ENCODE measurements around the gene RND3. TPM values are rescaled to one million over a fixed set of nuclear protein-coding genes. Genes with fewer than 3 reads are reported as not detected.

The RND3 gene
- total RNA-seq, 1 donor from 2014 or later = 42.5 TPM

DNA sequence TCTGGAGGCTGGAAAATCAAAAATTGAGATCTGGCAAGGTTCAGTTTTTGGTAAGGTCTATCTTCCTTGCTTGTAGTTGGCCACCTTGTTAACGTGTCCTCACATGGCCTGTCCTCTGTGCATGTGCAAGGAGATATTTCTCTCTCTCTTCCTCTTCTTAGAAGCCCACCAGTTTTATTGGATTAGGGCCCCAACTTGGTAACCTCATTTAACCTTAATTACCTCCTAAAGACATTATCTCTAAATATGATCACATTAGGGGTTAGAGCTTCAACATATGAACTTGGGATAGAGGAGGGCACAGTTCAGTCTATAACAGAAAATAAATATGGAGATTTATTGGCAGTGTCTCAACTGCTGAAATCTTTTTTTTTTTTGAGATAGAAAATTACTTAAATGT is 19.6 kb upstream of the RND3 start:
- Mint-ChIP-seq H3K9me3 (ENCODE audit: low read depth) (peaks cover 5% of the 10 kb centered on the region), H3K27me3 (no peaks in the 10 kb centered on the region), H3K36me3 (ENCODE audit: insufficient read depth) (no peaks in the 10 kb centered on the region), H3K27ac (no peak overlapping the region), H3K4me3 (ENCODE audit: low read depth) (no peak overlapping the region), H3K4me1 (ENCODE audit: low read depth) (peaks cover 7% of the 10 kb centered on the region)
- TF ChIP-seq, protein P1, sequence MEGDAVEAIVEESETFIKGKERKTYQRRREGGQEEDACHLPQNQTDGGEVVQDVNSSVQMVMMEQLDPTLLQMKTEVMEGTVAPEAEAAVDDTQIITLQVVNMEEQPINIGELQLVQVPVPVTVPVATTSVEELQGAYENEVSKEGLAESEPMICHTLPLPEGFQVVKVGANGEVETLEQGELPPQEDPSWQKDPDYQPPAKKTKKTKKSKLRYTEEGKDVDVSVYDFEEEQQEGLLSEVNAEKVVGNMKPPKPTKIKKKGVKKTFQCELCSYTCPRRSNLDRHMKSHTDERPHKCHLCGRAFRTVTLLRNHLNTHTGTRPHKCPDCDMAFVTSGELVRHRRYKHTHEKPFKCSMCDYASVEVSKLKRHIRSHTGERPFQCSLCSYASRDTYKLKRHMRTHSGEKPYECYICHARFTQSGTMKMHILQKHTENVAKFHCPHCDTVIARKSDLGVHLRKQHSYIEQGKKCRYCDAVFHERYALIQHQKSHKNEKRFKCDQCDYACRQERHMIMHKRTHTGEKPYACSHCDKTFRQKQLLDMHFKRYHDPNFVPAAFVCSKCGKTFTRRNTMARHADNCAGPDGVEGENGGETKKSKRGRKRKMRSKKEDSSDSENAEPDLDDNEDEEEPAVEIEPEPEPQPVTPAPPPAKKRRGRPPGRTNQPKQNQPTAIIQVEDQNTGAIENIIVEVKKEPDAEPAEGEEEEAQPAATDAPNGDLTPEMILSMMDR (IDR thresholded peaks at IDR 0.05; ENCODE audit: unreplicated experiment) = no peak
- DNase-seq (ENCODE audit: low spot score, unreplicated experiment) = no peak

DNA sequence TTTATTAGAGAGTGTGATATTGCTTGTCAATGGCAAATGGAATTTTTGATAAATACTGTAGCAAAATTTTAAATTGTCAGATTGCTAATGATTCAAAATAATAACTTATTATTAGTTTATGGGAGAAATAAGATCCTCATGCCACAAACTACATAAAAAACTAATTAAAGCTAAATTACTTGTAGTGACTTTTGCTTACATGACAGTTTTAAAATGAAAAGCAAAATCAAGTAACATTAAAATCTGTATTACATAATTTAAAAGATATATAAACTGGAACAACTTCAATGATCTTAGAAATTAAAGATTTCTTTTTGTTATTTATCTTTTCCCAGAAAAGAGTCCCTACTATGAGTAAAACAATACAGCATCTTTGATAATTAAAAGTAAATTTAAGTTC is 17.7 kb upstream of the RND3 start:
- Mint-ChIP-seq H3K9me3 (ENCODE audit: low read depth) (peaks cover 5% of the 10 kb centered on the region), H3K27ac (no peak overlapping the region), H3K27me3 (no peaks in the 10 kb centered on the region), H3K4me1 (ENCODE audit: low read depth) (peaks cover 7% of the 10 kb centered on the region), H3K36me3 (ENCODE audit: insufficient read depth) (no peaks in the 10 kb centered on the region), H3K4me3 (ENCODE audit: low read depth) (no peak overlapping the region)
- DNase-seq (ENCODE audit: low spot score, unreplicated experiment) = no peak
- TF ChIP-seq, protein P1 (IDR thresholded peaks at IDR 0.05; ENCODE audit: unreplicated experiment) = no peak

DNA sequence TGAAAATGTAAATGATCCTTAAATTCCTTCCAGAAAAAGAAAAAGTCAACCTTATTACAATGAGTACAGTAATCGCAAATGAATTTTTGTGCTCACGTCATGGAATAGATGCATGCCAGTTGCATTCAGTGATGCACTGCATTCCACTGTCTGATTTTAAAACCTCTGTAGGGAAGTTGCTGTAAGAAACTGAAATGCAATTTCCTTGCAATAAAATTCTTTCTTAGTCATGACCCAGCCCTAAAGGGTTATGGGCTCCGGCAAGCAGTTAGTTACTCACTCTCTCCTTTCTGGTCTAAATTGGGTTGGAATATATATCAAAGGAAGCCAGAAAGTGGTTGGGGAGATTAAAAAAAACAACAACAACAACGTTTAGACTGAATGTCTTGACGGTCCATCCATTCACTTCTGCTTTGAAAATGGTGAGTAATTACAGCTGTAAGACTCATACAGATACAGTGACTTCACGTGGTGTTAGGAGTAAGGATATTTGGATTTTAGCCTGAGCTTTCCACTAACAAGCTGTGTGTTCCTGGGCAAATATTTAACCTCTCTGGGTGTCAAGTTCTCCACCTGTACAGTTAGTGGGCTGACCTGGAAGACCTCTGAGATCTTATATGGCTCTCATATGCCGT is 8.6 kb upstream of the RND3 start:
- no peaks in the 10 kb centered on the region for H3K4me1 Mint-ChIP-seq (ENCODE audit: low read depth)
- no peak overlapping the region for H3K27ac Mint-ChIP-seq
- no peak overlapping the region for H3K4me3 Mint-ChIP-seq (ENCODE audit: low read depth)
- peaks cover 11% of the 10 kb centered on the region for H3K9me3 Mint-ChIP-seq (ENCODE audit: low read depth)
- no peaks in the 10 kb centered on the region for H3K36me3 Mint-ChIP-seq (ENCODE audit: insufficient read depth)
- TF ChIP-seq, protein P1 (IDR thresholded peaks at IDR 0.05; ENCODE audit: unreplicated experiment) = no peak
- DNase-seq (ENCODE audit: low spot score, unreplicated experiment) = no peak
- no peaks in the 10 kb centered on the region for H3K27me3 Mint-ChIP-seq

DNA sequence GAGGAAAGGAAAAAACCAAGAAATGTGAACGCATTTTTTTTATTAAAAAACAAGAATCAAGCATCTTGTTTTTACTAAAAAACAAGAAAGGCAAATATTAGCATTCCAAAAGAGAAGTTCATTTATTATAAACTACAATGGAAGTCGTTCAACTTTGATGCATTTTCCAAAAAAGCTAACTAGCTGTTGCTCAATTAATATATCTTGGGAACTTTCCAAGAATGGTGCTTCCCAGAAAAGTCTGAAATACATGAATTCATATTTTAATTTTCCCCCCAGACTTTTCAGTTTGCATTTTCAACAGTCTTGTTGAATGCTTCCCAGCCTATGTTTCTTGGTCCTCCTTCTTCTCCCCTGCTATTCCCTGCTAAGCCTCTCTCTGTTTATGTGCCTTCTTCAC is 7.5 kb upstream of the RND3 start:
- Mint-ChIP-seq H3K4me3 (ENCODE audit: low read depth) (no peak overlapping the region), H3K4me1 (ENCODE audit: low read depth) (no peaks in the 10 kb centered on the region), H3K9me3 (ENCODE audit: low read depth) (peaks cover 11% of the 10 kb centered on the region), H3K27me3 (no peaks in the 10 kb centered on the region), H3K27ac (no peak overlapping the region), H3K36me3 (ENCODE audit: insufficient read depth) (no peaks in the 10 kb centered on the region)
- DNase-seq (ENCODE audit: low spot score, unreplicated experiment) = no peak
- TF ChIP-seq, protein P1 (IDR thresholded peaks at IDR 0.05; ENCODE audit: unreplicated experiment) = no peak

DNA sequence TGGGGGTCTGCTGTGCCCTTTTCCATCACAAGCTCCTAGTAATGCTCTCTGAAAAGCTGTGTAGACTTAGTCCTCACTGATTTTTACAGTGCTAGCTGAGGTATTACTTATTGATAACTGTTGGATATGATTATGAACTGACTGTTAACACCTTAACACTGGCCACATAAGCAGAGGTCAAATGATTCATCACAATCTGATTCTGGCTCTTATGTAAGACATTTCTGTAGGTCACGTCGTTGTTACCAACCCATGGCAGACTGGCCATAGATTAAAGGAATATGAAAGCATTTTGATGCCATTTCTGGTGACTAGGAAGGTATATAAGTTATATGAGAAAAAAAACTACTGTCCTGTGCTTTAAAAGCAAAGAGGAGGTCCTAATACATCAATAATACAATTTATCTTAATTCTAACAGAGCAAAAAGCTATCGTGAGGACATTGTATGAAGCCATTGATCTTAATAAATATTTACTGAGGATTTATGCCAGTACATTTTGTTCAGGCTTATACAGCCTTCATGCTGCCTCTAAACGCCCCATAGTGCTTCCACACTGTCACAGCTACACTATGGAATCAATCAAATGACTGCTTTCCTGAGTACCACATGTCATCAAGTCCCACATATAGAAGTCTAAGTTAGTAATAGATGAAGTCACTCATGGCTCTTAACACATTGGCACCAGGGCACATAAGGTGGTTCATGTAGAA is 6.9 kb upstream of the RND3 start:
- H3K4me3 Mint-ChIP-seq (ENCODE audit: low read depth) = no peak overlapping the region
- no peak for DNase-seq (ENCODE audit: low spot score, unreplicated experiment)
- H3K4me1 Mint-ChIP-seq (ENCODE audit: low read depth) = no peaks in the 10 kb centered on the region
- TF ChIP-seq, protein P1 (IDR thresholded peaks at IDR 0.05; ENCODE audit: unreplicated experiment) = no peak
- no peaks in the 10 kb centered on the region for H3K36me3 Mint-ChIP-seq (ENCODE audit: insufficient read depth)
- no peaks in the 10 kb centered on the region for H3K27me3 Mint-ChIP-seq
- peaks cover 8% of the 10 kb centered on the region for H3K9me3 Mint-ChIP-seq (ENCODE audit: low read depth)
- no peak overlapping the region for H3K27ac Mint-ChIP-seq
